ENCODE data around the gene ERN1. TPM values are rescaled to one million over a fixed set of nuclear protein-coding genes. Genes with fewer than 3 reads are reported as not detected.
A peak's percentile ranks its signal among the peaks of the same experiment; 100 is the strongest.

ERN1 gene
- total RNA-seq, 1 donor from 2014 or later = 52.6 TPM

DNA sequence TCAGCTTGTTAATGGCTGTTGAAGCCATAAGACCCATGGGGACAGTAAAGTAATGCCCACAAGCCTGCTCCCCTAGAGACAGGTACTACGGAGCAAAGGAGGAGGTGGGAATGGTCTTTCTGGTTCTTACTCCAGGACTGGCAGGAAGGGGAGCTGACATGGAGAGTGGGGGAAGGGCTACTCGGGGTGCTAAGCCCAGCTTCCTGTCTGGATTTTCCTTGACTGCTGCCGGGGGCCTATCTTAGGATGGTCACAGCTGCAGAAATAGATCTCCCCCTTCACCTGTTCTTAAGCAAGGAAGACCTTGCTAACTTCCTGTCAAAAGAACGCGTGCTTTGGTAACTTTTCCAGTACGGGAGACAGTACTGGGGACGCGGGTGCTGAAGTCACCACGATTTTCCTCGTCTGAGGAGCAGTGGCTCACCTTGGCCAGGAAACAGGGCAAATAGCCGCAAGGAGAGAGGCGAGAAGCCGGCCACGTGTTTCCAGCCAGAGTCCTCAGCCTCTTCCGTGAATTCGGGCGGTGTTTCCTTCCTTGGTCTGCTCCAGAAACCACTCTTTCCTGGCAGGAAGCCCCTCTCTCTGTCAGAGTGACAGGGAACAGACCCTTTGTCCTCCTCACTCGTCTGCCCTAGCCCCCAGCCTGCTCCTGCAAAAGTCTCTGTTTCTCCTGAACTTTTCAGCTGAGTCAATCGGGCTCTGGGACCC lies 132.4 kb downstream of the ERN1 start:
- TF ChIP-seq CTCF (IDR thresholded peaks at IDR 0.05) = no peak
- DNase-seq (peak; percentile 59), ATAC-seq (no peak)
- H3K27ac ChIP-seq = peak overlapping the region; percentile 24
- peak overlapping the region; percentile 66 for H3K4me3 ChIP-seq
- H3K36me3 ChIP-seq = no peaks in the 10 kb centered on the region
- H3K27me3 ChIP-seq = no peaks in the 10 kb centered on the region
- intact Hi-C loops (cut with DNase I) = no loop called here
- no peaks in the 10 kb centered on the region for H3K9me3 ChIP-seq
- H3K4me1 ChIP-seq = peaks cover 29% of the 10 kb centered on the region

- Histone ChIP-seq H3K9me3 (no peaks in the 10 kb centered on the region), H3K36me3 (no peaks in the 10 kb centered on the region), H3K27ac (no peak overlapping the region), H3K27me3 (no peaks in the 10 kb centered on the region), H3K4me3 (no peak overlapping the region), H3K4me1 (peaks cover 22% of the 10 kb centered on the region)
- no peak for ATAC-seq
- DNase-seq = peak; percentile 43
- no peak for TF ChIP-seq CTCF (IDR thresholded peaks at IDR 0.05)
- intact Hi-C loops (cut with DNase I) = no loop called here
These were observed 133.3 kb downstream of the ERN1 start for GRCh38 chr17:63996430-63997182.

DNA sequence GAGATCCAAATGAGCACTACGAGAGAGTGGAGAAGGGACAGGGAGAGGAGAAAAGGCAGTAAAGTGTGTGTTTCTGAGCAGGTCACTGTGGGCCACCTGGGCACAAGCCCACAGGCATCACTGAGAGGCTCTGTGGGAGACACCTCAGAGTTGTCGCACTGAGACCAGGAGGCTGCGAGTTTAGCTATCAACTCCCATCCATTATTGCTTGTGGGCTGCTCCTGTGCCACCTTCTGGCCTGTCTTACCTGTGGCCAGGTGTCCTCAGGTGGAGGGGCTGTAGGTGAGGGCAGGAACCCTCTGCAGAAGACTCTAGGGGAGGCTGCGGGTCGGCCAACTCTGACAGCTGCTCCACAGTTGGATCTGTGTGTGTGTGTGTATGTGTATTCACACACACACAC lies 134.3 kb downstream of the ERN1 start:
- Histone ChIP-seq H3K4me1 (peaks cover 19% of the 10 kb centered on the region), H3K36me3 (no peaks in the 10 kb centered on the region), H3K9me3 (no peaks in the 10 kb centered on the region), H3K27me3 (no peaks in the 10 kb centered on the region), H3K27ac (no peak overlapping the region), H3K4me3 (no peak overlapping the region)
- peak; percentile 38 for DNase-seq
- intact Hi-C loops (cut with DNase I) = no loop called here
- no peak for TF ChIP-seq CTCF (IDR thresholded peaks at IDR 0.05)
- no peak for ATAC-seq

DNA sequence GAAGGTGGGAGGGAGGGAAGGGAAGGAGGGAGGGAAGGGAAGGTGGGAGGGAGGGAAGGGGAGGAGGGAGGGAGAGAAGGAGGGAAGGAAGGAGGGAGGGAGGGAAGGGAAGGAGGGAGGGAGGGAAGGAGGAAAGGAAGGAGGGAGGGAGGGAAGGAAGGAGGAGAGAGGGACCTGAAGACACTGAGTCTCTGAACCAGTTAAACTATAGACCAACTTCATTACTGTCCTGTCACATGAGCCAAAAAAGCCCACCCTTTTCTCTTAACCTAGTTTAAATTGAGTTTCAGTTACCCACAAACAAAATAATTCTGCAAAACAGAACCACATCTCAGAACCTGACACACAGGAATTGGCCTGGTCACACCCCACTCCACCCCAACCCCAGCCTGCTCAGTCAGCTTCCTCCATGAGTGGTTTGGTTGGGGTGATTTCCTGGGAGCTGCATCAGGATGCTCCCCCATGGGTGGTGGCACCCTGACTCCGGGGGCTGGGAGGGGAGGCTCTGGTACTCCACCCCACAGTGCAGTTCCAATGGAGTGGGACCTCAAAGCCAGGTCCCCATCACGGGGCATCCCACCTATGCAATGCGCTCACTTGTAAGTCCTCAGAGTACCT lies 136.5 kb downstream of the ERN1 start:
- Histone ChIP-seq H3K36me3 (no peaks in the 10 kb centered on the region), H3K4me3 (no peak overlapping the region), H3K9me3 (no peaks in the 10 kb centered on the region), H3K27me3 (no peaks in the 10 kb centered on the region), H3K27ac (no peak overlapping the region), H3K4me1 (peaks cover 19% of the 10 kb centered on the region)
- no peak for TF ChIP-seq CTCF (IDR thresholded peaks at IDR 0.05)
- intact Hi-C loops (cut with DNase I) = no loop called here
- ATAC-seq (no peak), DNase-seq (no peak)

DNA sequence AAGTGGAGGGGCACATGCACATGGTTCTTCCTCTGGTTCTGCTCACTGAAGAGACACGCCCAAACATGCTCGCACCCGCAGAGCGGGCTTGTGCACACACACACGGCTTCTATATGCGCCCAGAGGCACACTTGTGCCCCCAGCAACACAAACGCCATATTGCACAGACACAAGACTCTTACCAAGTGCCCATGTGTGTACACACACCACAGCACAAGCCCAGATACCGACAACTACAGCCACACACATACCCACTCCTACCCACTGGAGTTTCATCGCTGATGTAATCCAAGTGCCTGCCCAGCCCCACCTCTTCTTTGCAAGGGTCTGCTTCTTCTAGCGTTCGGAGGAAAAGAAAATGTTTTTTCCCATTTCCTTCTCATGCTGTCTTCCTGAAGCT lies 138.3 kb downstream of the ERN1 start:
- intact Hi-C loops (cut with DNase I) = no loop called here
- Histone ChIP-seq H3K36me3 (no peaks in the 10 kb centered on the region), H3K9me3 (no peaks in the 10 kb centered on the region), H3K27me3 (no peaks in the 10 kb centered on the region), H3K4me3 (no peak overlapping the region), H3K27ac (no peak overlapping the region), H3K4me1 (peaks cover 17% of the 10 kb centered on the region)
- ATAC-seq = no peak
- no peak for TF ChIP-seq CTCF (IDR thresholded peaks at IDR 0.05)
- DNase-seq = peak; percentile 33

Data from upper lobe of right lung (tissue), 1 donor.